OCI-LY7 (cell line): ENCODE results near the gene GNB1. TPM values are rescaled to one million over a fixed set of nuclear protein-coding genes. Genes with fewer than 3 reads are reported as not detected.

Experiments
- BruUV-seq: library from RNA; stranded (reverse); fragments of 400-500 nt; replicated peaks from 2 replicates; lab custom pipeline; 2021; lab: Mats Ljungman, UMichigan
- CTCF ChIA-PET: fragments of 300-600 bp; sonication (Branson Sonifier 250); formaldehyde crosslinking; loops from one replicate; lab custom pipeline; 2022; ENCODE audit warnings: antibody characterized with exemption; ENCODE audit not compliant: unreplicated experiment; lab: Charles Lee
- POLR2A ChIA-PET: fragments of 300-600 bp; sonication (Branson Sonifier 250); formaldehyde crosslinking; loops from one replicate; lab custom pipeline; 2022; ENCODE audit warnings: antibody characterized with exemption; lab: Charles Lee
- DNase-seq: peaks from one replicate; pipeline ENCODE4 v3.0.0-alpha.2; 2015; ENCODE audit warnings: low spot score
- H2AFZ ChIP-seq: fragments of 200-600 bp; sonication (generic), shearing (Covaris generic); 2 replicates; pipeline ENCODE4 v1.6.1; 2014; ENCODE audit warnings: mild to moderate bottlenecking, antibody characterized with exemption, low read length, moderate library complexity
- H3K27ac ChIP-seq: fragments of 200-600 bp; sonication (generic); 2 replicates; pipeline ENCODE4 v1.5.1; 2014; ENCODE audit warnings: mixed run types, low read depth, mild to moderate bottlenecking, moderate library complexity, low read length, inconsistent platforms; ENCODE audit not compliant: poor library complexity, severe bottlenecking
- H3K36me3 ChIP-seq: fragments of 200-600 bp; sonication (generic); 2 replicates; pipeline ENCODE4 v1.6.1; 2014; ENCODE audit warnings: mild to moderate bottlenecking, antibody characterized with exemption, low read length, moderate library complexity, mixed read lengths; ENCODE audit not compliant: insufficient read depth
- H3K4me1 ChIP-seq: fragments of 200-600 bp; sonication (generic); 2 replicates; pipeline ENCODE4 v1.5.1; 2014; ENCODE audit warnings: mild to moderate bottlenecking, low read length; ENCODE audit not compliant: insufficient read depth, poor library complexity, severe bottlenecking
- H3K4me2 ChIP-seq: fragments of 200-600 bp; sonication (generic); 2 replicates; pipeline ENCODE4 v1.6.1; 2014; ENCODE audit warnings: mild to moderate bottlenecking, low read length
- H3K4me3 ChIP-seq: fragments of 200-600 bp; sonication (generic); 2 replicates; pipeline ENCODE4 v1.5.1; 2014; ENCODE audit warnings: mild to moderate bottlenecking, low read depth, low read length; ENCODE audit not compliant: poor library complexity, severe bottlenecking
- H3K79me2 ChIP-seq: fragments of 200-600 bp; sonication (generic); 2 replicates; pipeline ENCODE4 v1.6.1; 2016; ENCODE audit warnings: low read depth, mild to moderate bottlenecking, low read length, moderate library complexity, mixed read lengths; ENCODE audit not compliant: insufficient read depth
- H3K9me2 ChIP-seq: fragments of 200-600 bp; sonication (generic); 2 replicates; pipeline ENCODE4 v1.6.1; 2016; ENCODE audit warnings: mild to moderate bottlenecking, low read length, mixed read lengths; ENCODE audit not compliant: insufficient read depth
- H3K9me3 ChIP-seq: fragments of 200-600 bp; sonication (generic); 2 replicates; pipeline ENCODE4 v1.6.1; 2014; ENCODE audit warnings: mild to moderate bottlenecking, mixed run types, low read length, mixed read lengths
- H4K20me1 ChIP-seq: fragments of 200-600 bp; sonication (generic); 2 replicates; pipeline ENCODE4 v1.6.1; 2014; ENCODE audit warnings: mild to moderate bottlenecking, antibody characterized with exemption, low read length, moderate library complexity, mixed read lengths; ENCODE audit not compliant: insufficient read depth
- EZH2phosphoT487 ChIP-seq: fragments of 200-600 bp; sonication (generic); IDR thresholded peaks from 2 replicates; pipeline ENCODE4 v1.6.1; 2018; ENCODE audit warnings: low read depth, borderline replicate concordance, mild to moderate bottlenecking, mixed run types, antibody characterized with exemption, low read length, moderate library complexity, mixed read lengths
- intact Hi-C: fragments of 100-400 bp; cut with micrococcal nuclease; formaldehyde crosslinking; loops from one replicate; pipeline ENCODE4 v1.10.0; 2022; ENCODE audit not compliant: unreplicated experiment
- total RNA-seq, 2 experiments: library from RNA; depleted of rRNA in 1 of 2; stranded (reverse); fragments of >200 nt in 1 of 2; shearing (Covaris generic) in 1 of 2; gene quantifications; 2 replicates each; pipeline ENCODE4 v1.2.3, GENCODE V29; 2014 to 2022
- TF ChIP-seq, protein P1 (sequence below): fragments of 200-600 bp; sonication (generic); conservative IDR thresholded peaks from 2 replicates; pipeline ENCODE4 v1.5.1; 2014; ENCODE audit warnings: mild to moderate bottlenecking, antibody characterized with exemption, low read length, moderate library complexity, mixed read lengths

Gene GNB1
- total RNA-seq, 2 experiments from 2014 or later, result 101 to 502 TPM

GRCh38 chr1:1758692-1759455 lies 132.0 kb downstream of the GNB1 start:
- Histone ChIP-seq H3K9me2 (no peaks in the 10 kb centered on the region), H2AFZ (no peak overlapping the region), H3K27ac (no peak overlapping the region), H3K4me2 (no peak overlapping the region), H3K4me1 (peaks cover 22% of the 10 kb centered on the region), H4K20me1 (peaks cover 13% of the 10 kb centered on the region; the same call in 1 of the 2 replicates), H3K36me3 (peaks cover 98% of the 10 kb centered on the region), H3K4me3 (no peak overlapping the region), H3K9me3 (no peaks in the 10 kb centered on the region), H3K79me2 (peaks cover 39% of the 10 kb centered on the region; the same call in 1 of the 2 replicates)
- TF ChIP-seq, protein P1, sequence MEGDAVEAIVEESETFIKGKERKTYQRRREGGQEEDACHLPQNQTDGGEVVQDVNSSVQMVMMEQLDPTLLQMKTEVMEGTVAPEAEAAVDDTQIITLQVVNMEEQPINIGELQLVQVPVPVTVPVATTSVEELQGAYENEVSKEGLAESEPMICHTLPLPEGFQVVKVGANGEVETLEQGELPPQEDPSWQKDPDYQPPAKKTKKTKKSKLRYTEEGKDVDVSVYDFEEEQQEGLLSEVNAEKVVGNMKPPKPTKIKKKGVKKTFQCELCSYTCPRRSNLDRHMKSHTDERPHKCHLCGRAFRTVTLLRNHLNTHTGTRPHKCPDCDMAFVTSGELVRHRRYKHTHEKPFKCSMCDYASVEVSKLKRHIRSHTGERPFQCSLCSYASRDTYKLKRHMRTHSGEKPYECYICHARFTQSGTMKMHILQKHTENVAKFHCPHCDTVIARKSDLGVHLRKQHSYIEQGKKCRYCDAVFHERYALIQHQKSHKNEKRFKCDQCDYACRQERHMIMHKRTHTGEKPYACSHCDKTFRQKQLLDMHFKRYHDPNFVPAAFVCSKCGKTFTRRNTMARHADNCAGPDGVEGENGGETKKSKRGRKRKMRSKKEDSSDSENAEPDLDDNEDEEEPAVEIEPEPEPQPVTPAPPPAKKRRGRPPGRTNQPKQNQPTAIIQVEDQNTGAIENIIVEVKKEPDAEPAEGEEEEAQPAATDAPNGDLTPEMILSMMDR, result no peak
- TF ChIP-seq EZH2phosphoT487, result no peak
- intact Hi-C loops, result no loop called here
- ChIA-PET POLR2A (interaction anchor here (0.5 to 0.6 kb wide), 2 partner anchors 60 to 138 kb away, joined by 3 to 4 read pairs; no protein-coding TSS in a partner anchor), CTCF (no interaction called here)
- BruUV-seq, result no TSS peak
- DNase-seq, result no peak

DNA sequence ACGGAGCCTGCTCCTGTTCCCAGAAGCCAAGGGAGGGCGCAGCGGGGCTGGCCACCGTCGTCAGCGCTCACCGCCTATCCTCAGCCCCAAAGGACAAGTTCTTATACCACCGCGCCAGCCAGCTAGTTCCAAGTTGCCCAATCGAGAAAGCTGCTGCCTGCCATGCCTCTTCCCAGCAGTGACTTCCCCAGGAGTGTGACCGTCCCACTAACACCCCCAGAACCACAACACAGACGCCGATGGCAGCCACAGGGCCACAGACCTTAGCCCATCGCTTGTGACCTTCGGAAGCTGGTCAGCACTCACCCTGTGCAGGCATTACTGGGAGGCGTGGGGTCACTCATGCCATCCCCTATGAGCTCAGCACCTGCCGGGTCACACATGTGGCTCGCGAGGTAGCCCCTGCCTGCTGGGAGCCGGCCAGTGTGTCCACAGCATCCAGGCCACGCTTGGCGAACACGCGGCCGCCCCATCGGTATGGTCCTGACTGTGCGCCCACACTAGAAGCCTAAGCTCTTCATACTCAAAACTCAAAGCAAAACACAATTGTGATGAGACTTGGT lies 132.7 kb downstream of the GNB1 start:
- intact Hi-C loops, result no loop called here
- Histone ChIP-seq H3K4me1 (peaks cover 22% of the 10 kb centered on the region), H3K79me2 (peaks cover 33% of the 10 kb centered on the region; the same call in 1 of the 2 replicates), H4K20me1 (peaks cover 13% of the 10 kb centered on the region; the same call in 1 of the 2 replicates), H3K9me3 (no peaks in the 10 kb centered on the region), H3K27ac (no peak overlapping the region), H3K9me2 (no peaks in the 10 kb centered on the region), H3K36me3 (peaks cover 100% of the 10 kb centered on the region), H2AFZ (no peak overlapping the region), H3K4me3 (no peak overlapping the region), H3K4me2 (no peak overlapping the region)
- ChIA-PET POLR2A (interaction anchor here (0.6 kb wide), 1 partner anchor 61 kb away, joined by 4 read pairs; no protein-coding TSS in a partner anchor), CTCF (no interaction called here)
- no peak for DNase-seq
- BruUV-seq, result no TSS peak
- TF ChIP-seq EZH2phosphoT487, result no peak
- TF ChIP-seq, protein P1, result no peak
